ENCODE measurements around the gene CEP192.

Gene CEP192

DNA sequence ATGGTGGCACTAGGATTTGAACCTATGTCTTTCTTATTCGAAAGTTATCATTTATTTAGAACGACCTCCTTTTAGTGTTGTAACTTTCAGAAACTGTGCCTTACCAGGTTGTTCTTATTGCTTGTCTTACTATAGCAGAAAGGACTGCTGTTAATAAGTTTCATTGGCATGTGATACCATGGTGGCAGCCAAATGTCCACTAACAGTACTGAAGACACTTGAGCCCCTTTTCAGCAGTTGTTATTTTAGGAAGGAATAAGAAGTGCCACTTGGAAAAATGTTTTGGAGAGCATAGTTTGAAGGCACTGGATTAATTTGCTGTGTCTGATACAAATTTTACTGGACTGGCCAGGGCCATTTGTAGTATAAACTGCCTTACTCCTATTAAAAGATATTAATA is 37.7 kb downstream of the CEP192 start:
- TF ChIP-seq FOXM1 (IDR thresholded peaks at IDR 0.05; ENCODE audit: borderline replicate concordance, low read depth): no peak
- TF ChIP-seq ZBTB7A (IDR thresholded peaks at IDR 0.05; ENCODE audit: low read depth): no peak
- no peak for TF ChIP-seq NFIC (IDR thresholded peaks at IDR 0.05)
- no peak for TF ChIP-seq CREB1 (IDR thresholded peaks at IDR 0.05; ENCODE audit: low read depth)
- TF ChIP-seq YY1 (IDR thresholded peaks at IDR 0.05; ENCODE audit: low read depth): no peak
- TF ChIP-seq EP300 (IDR thresholded peaks at IDR 0.05; ENCODE audit: borderline replicate concordance): no peak
- TF ChIP-seq RAD21 (IDR thresholded peaks at IDR 0.05; ENCODE audit: low read depth): no peak
- no peak for TF ChIP-seq REST (IDR thresholded peaks at IDR 0.05; ENCODE audit: low read depth)
- TF ChIP-seq TAF1 (IDR thresholded peaks at IDR 0.05; ENCODE audit: low read depth): no peak

DNA sequence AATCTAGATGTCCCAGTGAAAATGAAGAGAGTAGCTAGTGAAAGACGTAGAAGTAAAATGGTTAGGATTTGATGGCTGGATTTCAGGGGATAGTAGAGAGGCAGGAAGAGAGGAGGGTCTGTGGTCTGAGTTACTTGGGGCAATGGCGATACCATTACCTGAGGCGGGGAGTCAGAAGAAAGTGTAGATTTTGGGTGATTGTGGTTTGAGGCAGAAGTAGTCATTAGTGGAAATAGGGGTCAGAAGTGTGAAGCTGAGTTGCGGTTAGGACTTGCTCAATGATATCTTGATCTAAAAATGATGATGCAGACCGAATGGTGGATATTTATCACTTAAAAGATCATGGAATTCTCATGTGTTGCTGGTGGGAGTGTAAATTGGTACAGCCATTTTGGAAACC is 41.0 kb downstream of the CEP192 start:
- no peak for TF ChIP-seq RAD21 (IDR thresholded peaks at IDR 0.05; ENCODE audit: low read depth)
- no peak for TF ChIP-seq FOXM1 (IDR thresholded peaks at IDR 0.05; ENCODE audit: borderline replicate concordance, low read depth)
- no peak for TF ChIP-seq EP300 (IDR thresholded peaks at IDR 0.05; ENCODE audit: borderline replicate concordance)
- no peak for TF ChIP-seq CEBPB (IDR thresholded peaks at IDR 0.05)
- TF ChIP-seq TCF12 (IDR thresholded peaks at IDR 0.05; ENCODE audit: low read depth): no peak
- TF ChIP-seq NFIC (IDR thresholded peaks at IDR 0.05): no peak
- TF ChIP-seq, protein P1, sequence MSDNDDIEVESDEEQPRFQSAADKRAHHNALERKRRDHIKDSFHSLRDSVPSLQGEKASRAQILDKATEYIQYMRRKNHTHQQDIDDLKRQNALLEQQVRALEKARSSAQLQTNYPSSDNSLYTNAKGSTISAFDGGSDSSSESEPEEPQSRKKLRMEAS (IDR thresholded peaks at IDR 0.05): no peak

DNA sequence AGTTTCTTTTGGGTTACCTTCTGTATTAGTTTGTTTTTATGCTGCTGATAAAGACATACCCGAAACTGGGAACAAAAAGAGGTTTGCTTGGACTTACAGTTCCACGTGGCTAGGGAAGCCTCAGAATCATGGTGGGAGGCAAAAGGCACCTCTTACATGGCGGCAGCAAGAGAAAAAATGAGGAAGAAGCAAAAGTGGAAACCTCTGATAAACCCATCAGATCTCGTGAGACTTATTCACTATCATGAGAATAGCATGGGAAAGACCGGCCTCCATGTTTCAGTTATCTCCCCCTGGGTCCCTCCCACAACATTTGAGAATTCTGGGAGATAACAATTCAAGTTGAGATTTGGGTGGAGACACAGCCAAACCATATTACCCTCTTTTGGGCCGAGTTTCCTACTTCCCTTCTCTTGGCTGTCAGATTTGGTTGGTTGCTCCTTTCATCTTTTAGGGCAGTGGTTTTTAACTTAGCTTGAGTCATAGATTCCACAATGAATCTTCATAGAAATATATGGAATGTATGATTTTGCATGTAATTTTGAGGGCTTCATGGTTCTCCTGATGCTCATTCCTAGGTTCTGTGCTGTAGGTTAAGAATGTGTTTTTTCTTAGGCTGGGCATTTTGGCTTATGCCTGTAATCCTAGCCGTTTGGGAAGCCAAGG is 44.2 kb downstream of the CEP192 start:
- TF ChIP-seq EP300 (IDR thresholded peaks at IDR 0.05; ENCODE audit: borderline replicate concordance) (no peak), TEAD4 (IDR thresholded peaks at IDR 0.05) (no peak), FOXM1 (IDR thresholded peaks at IDR 0.05; ENCODE audit: borderline replicate concordance, low read depth) (no peak), CEBPB (IDR thresholded peaks at IDR 0.05) (no peak), TAF1 (IDR thresholded peaks at IDR 0.05; ENCODE audit: low read depth) (no peak), USF1 (IDR thresholded peaks at IDR 0.05) (no peak), NFIC (IDR thresholded peaks at IDR 0.05) (no peak), RAD21 (IDR thresholded peaks at IDR 0.05; ENCODE audit: low read depth) (no peak)
- TF ChIP-seq, protein P1 (IDR thresholded peaks at IDR 0.05): no peak

DNA sequence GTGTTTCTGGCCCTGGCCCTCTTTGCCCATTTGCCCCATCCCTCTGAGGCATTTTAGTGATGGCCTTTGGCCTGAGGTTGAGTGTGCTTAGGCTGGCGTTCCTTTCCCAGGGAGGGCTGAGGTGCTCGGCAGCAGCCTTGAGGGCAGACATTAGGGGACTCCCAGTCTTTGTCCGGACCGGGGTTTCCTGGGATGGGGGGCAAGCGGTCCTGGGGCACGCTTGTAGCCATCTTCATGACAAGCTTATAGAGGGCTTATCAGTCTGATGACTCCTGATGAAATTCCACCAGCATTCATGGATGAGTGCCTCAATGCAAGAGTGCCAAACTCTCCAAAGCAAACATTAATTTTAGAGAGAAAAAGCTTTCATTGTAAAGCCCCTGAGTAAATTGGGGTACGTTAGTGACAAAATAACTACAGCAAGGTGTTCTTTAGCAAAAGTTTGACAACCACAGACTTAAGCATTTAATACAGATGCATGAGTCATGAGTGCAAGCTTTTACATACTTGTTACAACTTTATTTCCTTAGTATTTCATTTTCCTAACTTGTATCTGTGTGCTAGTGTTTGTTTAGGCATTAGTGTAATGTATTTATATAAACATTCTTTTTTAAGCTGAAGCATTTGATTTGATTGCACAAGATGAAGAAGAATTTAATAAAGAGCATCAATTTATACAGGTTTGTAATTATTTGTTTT is 45.6 kb downstream of the CEP192 start:
- TF ChIP-seq, protein P1 (IDR thresholded peaks at IDR 0.05): no peak
- TF ChIP-seq ZBTB7A (IDR thresholded peaks at IDR 0.05; ENCODE audit: low read depth): no peak
- no peak for TF ChIP-seq TCF12 (IDR thresholded peaks at IDR 0.05; ENCODE audit: low read depth)
- TF ChIP-seq EP300 (IDR thresholded peaks at IDR 0.05; ENCODE audit: borderline replicate concordance): no peak
- no peak for TF ChIP-seq TAF1 (IDR thresholded peaks at IDR 0.05; ENCODE audit: low read depth)
- TF ChIP-seq CREB1 (IDR thresholded peaks at IDR 0.05; ENCODE audit: low read depth): no peak
- no peak for TF ChIP-seq TEAD4 (IDR thresholded peaks at IDR 0.05)
- no peak for TF ChIP-seq CEBPB (IDR thresholded peaks at IDR 0.05)
- no peak for TF ChIP-seq REST (IDR thresholded peaks at IDR 0.05; ENCODE audit: low read depth)
- no peak for TF ChIP-seq USF1 (IDR thresholded peaks at IDR 0.05)
- no peak for TF ChIP-seq NFIC (IDR thresholded peaks at IDR 0.05)
- TF ChIP-seq EGR1 (IDR thresholded peaks at IDR 0.05): no peak
- no peak for TF ChIP-seq FOXM1 (IDR thresholded peaks at IDR 0.05; ENCODE audit: borderline replicate concordance, low read depth)
- no peak for TF ChIP-seq RAD21 (IDR thresholded peaks at IDR 0.05; ENCODE audit: low read depth)
- TF ChIP-seq YY1 (IDR thresholded peaks at IDR 0.05; ENCODE audit: low read depth): no peak

DNA sequence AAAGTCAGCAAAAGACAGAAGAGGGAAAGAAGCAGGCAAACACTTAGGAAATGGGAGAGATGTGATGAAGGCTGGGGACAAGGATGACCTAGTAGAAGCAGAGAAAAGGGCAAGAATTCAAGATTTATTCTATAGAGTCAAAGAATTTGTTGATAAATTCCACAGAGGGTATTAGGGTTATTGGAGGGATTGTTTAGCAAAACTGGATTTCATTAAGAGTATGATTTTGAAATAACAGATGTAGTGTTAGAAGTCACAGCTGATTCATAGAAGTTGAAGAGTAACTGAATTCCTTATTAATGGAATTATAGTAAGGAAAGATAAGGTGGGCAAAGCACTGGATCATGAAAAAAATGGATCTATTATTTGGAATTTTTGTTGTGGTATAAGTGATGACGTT is 48.6 kb downstream of the CEP192 start:
- TF ChIP-seq, protein P1 (IDR thresholded peaks at IDR 0.05): no peak
- TF ChIP-seq EGR1 (IDR thresholded peaks at IDR 0.05) (no peak), USF1 (IDR thresholded peaks at IDR 0.05) (no peak), TAF1 (IDR thresholded peaks at IDR 0.05; ENCODE audit: low read depth) (no peak), NFIC (IDR thresholded peaks at IDR 0.05) (no peak), CREB1 (IDR thresholded peaks at IDR 0.05; ENCODE audit: low read depth) (no peak), TCF12 (IDR thresholded peaks at IDR 0.05; ENCODE audit: low read depth) (no peak), FOXM1 (IDR thresholded peaks at IDR 0.05; ENCODE audit: borderline replicate concordance, low read depth) (no peak), YY1 (IDR thresholded peaks at IDR 0.05; ENCODE audit: low read depth) (no peak), ZBTB7A (IDR thresholded peaks at IDR 0.05; ENCODE audit: low read depth) (no peak), EP300 (IDR thresholded peaks at IDR 0.05; ENCODE audit: borderline replicate concordance) (no peak), REST (IDR thresholded peaks at IDR 0.05; ENCODE audit: low read depth) (no peak), TEAD4 (IDR thresholded peaks at IDR 0.05) (no peak)
